Sigmoid colon (tissue), 7 donors: ENCODE results near the gene IGDCC3. TPM values are rescaled to one million over a fixed set of nuclear protein-coding genes. Genes with fewer than 3 reads are reported as not detected.

ENCODE experiments used
- DNase-seq: peaks from one replicate; pipeline ENCODE4 v3.0.0-alpha.2; 2019
- H3K27ac ChIP-seq, 4 donors: fragments of 200-600 bp; sonication (generic); one replicate each; pipeline ENCODE4 v1.5.1; 2016 to 2019; ENCODE audit warnings: mild to moderate bottlenecking in 1 of 4
- H3K27me3 ChIP-seq, 3 donors: fragments of 200-600 bp; sonication (generic); one replicate each; pipeline ENCODE4 v1.5.1; 2019; ENCODE audit warnings: mild to moderate bottlenecking in 1 of 3
- H3K36me3 ChIP-seq, 4 donors: fragments of 200-600 bp; sonication (generic); one replicate each; pipeline ENCODE4 v1.5.1; 2016 to 2019
- H3K4me1 ChIP-seq, 4 donors: fragments of 200-600 bp; sonication (generic); one replicate each; pipeline ENCODE4 v1.5.1; 2017 to 2019
- H3K4me3 ChIP-seq, 4 donors: fragments of 200-600 bp; sonication (generic); one replicate each; pipeline ENCODE4 v1.5.1; 2017 to 2019; ENCODE audit warnings: mild to moderate bottlenecking in 2 of 4, moderate library complexity in 1 of 4
- H3K9me3 ChIP-seq, 4 donors: fragments of 200-600 bp in 3 of 4; sonication (generic) in 3 of 4; one replicate each; pipeline versions ENCODE4 v1.5.1 to v1.6.1; 2013 to 2019
- CTCF ChIP-seq, 4 experiments: fragments of 450-650 bp in 3 of 4; fragments of 200-600 bp in 1 of 4; IDR thresholded peaks; one replicate each; pipeline ENCODE4 v1.5.1; 2016 to 2019; ENCODE audit warnings: antibody characterized with exemption in 4 of 4, mild to moderate bottlenecking in 3 of 4, moderate library complexity in 2 of 4
- EP300 ChIP-seq, 4 donors: sonication (generic); formaldehyde crosslinking; IDR thresholded peaks; one replicate each; pipeline ENCODE4 v1.6.1; 2017; ENCODE audit warnings: antibody characterized with exemption in 4 of 4
- POLR2A ChIP-seq, 2 donors: fragments of 450-650 bp; IDR thresholded peaks; one replicate each; pipeline ENCODE4 v1.6.1; 2016; ENCODE audit warnings: antibody characterized with exemption in 2 of 2, mild to moderate bottlenecking in 2 of 2, moderate library complexity in 2 of 2
- POLR2AphosphoS5 ChIP-seq, 4 donors: sonication (generic); formaldehyde crosslinking; IDR thresholded peaks; one replicate each; pipeline ENCODE4 v1.6.1; 2017; ENCODE audit warnings: antibody characterized with exemption in 4 of 4
- WGBS, 2 donors: extraction: QIAGEN DNeasy Blood & Tissue Kit; methylation state at CpG; one replicate each; pipeline ENCODE4 v1.1.7; 2013; 5-methylcytosine and 5-hydroxymethylcytosine counted together
- intact Hi-C: fragments of 100-400 bp; cut with DNase I; formaldehyde crosslinking; loops from one replicate; pipeline ENCODE4 v1.15.1; 2023
- polyA plus RNA-seq, 3 donors: library from polyadenylated mRNA; stranded (reverse); fragments of 200-250 nt; gene quantifications; one replicate each; pipeline ENCODE4 v1.2.3, GENCODE V29; 2013
- total RNA-seq, 4 donors: library from RNA; depleted of rRNA; stranded (reverse); fragments of >200 nt; gene quantifications; one replicate each; pipeline ENCODE4 v1.1.0, GENCODE V29; 2016
- donor health status: healthy with polysubstance abuse.
- donor health status: Bipolar disorder and iron deficiency.
- donor health status: healthy.

The IGDCC3 gene
- total and polyA plus RNA-seq, 7 donors = under 0.01 to 0.55 (median 0.12) TPM; not detected in 2

DNA sequence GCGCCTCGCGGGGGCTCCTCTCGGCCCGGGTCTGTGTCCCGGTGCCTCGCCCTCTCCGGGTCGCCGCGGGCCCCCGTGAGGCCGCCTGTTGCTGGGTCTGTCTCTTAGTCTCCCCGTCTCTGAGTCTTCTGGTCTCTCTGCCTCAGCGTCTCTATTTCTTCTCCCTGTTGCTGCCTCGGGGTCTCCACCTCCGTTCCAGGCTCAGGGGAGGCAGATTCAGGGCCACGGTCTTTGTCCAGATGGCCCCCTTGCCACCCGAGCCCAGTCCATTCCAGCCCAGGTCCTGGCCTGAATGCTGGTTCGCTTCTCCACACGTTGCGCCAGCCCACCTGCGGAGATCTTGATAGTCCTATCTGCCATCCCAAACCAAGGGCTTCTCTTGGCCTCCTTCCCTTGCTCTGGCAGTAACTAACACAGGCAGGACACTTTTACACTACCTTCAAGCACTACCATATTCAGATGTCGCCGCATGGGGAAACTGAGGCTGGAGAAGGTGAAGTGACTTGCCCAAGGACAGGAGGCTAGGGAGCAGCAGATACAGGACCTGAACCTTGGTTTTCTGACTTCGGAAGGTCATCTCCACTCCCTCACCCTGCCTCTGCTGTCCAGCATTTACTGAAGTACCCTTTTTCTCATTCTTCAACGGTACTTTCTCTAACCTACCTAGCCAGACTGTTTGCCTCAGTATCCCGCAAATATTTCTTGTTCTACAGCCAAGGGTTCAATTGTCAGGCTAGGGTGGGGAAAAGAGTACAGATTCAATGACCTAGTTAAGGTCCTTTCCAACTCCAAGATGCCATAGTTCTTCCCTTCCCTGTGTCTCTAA, 45.6 kb upstream of the IGDCC3 start:
- Histone ChIP-seq H3K27ac (no peak overlapping the region), H3K27me3 (peaks cover 0 to 30% (median 0%) of the 10 kb centered on the region in 3 donors), H3K4me1 (peaks cover 0 to 23% (median 21%) of the 10 kb centered on the region in 4 donors), H3K9me3 (no peaks in the 10 kb centered on the region), H3K36me3 (no peaks in the 10 kb centered on the region), H3K4me3 (peak overlapping the region in 3 of 4 donors; percentile 40 to 60 (median 47))
- TF ChIP-seq CTCF (IDR thresholded peaks at IDR 0.05) = no peak
- intact Hi-C loops = no loop called here
- DNase-seq = peak; percentile 45
- WGBS, 2 donors = 26 to 29% methylated on average over 28 of the region's 28 CpGs

GRCh38 chr15:65421360-65422215, 43.8 kb upstream of the IGDCC3 start:
- TF ChIP-seq CTCF (IDR thresholded peaks at IDR 0.05) (no peak), POLR2A (IDR thresholded peaks at IDR 0.05) (no peak), EP300 (IDR thresholded peaks at IDR 0.05) (no peak), POLR2AphosphoS5 (IDR thresholded peaks at IDR 0.05) (no peak)
- Histone ChIP-seq H3K27ac (peak overlapping the region in 2 of 4 donors; percentile 22 to 34), H3K36me3 (no peaks in the 10 kb centered on the region), H3K27me3 (peaks cover 0 to 43% (median 8%) of the 10 kb centered on the region in 3 donors), H3K9me3 (no peaks in the 10 kb centered on the region), H3K4me1 (peaks cover 0 to 23% (median 21%) of the 10 kb centered on the region in 4 donors), H3K4me3 (peak overlapping the region; percentile 13 to 63 (median 54))
- WGBS, 2 donors = 1 to 2% methylated on average over 39 of the region's 39 CpGs
- intact Hi-C loops = no loop called here
- peak; percentile 66 for DNase-seq

GRCh38 chr15:65420975-65421359, 43.2 kb upstream of the IGDCC3 start:
- Histone ChIP-seq H3K4me3 (peak overlapping the region in 3 of 4 donors; percentile 47 to 63 (median 60)), H3K27me3 (peaks cover 0 to 47% (median 8%) of the 10 kb centered on the region in 3 donors), H3K27ac (peak overlapping the region in 1 of 4 donors; percentile 34), H3K4me1 (peaks cover 0 to 23% (median 21%) of the 10 kb centered on the region in 4 donors), H3K36me3 (no peaks in the 10 kb centered on the region), H3K9me3 (no peaks in the 10 kb centered on the region)
- peak; percentile 56 for DNase-seq
- TF ChIP-seq POLR2A (IDR thresholded peaks at IDR 0.05) = no peak
- intact Hi-C loops = no loop called here
- WGBS, 2 donors = 13 to 31% methylated on average over 17 of the region's 17 CpGs

- no peak for DNase-seq
- no peak for TF ChIP-seq POLR2A (IDR thresholded peaks at IDR 0.05)
- no peak for TF ChIP-seq EP300 (IDR thresholded peaks at IDR 0.05)
- no peak for TF ChIP-seq POLR2AphosphoS5 (IDR thresholded peaks at IDR 0.05)
- no peak for TF ChIP-seq CTCF (IDR thresholded peaks at IDR 0.05)
- Histone ChIP-seq H3K27me3 (peaks cover 0 to 52% (median 8%) of the 10 kb centered on the region in 3 donors), H3K9me3 (no peaks in the 10 kb centered on the region), H3K27ac (no peak overlapping the region), H3K36me3 (no peaks in the 10 kb centered on the region), H3K4me3 (no peak overlapping the region), H3K4me1 (peaks cover 0 to 29% (median 25%) of the 10 kb centered on the region in 4 donors)
- intact Hi-C loops = no loop called here
- 85 to 90% methylated on average over 2 of the region's 2 CpGs for WGBS, 2 donors
Observed at GRCh38 chr15:65418596-65418995, 40.8 kb upstream of the IGDCC3 start.
